SKM-1 treated with dmso at 0.1 percent for 144 hours (cell line): ENCODE data around the gene MAP3K2.
"Not testable (repeated sequence)": the region's sequence is repeated elsewhere in the genome, so short reads cannot be mapped to it uniquely, and the experiment has no call there.

Experiments used
- DNase-seq: peaks from one replicate; lab custom pipeline; 2025; ENCODE audit not compliant: unreplicated experiment; lab: John Stamatoyannopoulos, UW

The MAP3K2 gene

DNA sequence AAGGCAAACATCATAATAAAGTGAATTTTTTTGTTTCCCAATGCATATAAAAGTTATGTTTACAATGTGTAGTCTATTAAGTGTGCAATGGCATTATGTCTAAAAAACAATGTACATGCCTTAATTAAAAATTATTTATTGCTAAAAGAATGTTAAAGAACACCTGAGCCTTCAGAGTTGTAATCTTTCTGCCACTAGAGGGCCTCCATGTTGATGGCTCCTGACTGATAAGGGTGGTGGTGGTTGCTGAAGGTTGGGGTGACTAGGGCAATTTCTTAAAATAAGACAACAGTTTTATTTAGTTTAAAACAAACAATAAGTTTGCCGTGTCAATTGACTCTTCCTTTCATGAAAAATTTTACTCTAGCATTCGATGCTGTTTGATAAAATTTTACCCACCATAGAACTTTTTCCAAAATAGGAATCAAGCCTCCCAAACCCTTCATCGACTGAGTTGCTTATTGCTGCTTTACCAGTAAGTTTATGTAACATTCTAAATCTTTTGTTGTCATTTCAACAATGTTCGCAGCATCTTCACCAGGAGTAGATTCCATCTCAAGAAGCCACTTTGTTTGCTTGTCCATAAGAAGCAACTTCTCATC lies 32.3 kb downstream of the MAP3K2 start:
- DNase-seq: no peak

DNA sequence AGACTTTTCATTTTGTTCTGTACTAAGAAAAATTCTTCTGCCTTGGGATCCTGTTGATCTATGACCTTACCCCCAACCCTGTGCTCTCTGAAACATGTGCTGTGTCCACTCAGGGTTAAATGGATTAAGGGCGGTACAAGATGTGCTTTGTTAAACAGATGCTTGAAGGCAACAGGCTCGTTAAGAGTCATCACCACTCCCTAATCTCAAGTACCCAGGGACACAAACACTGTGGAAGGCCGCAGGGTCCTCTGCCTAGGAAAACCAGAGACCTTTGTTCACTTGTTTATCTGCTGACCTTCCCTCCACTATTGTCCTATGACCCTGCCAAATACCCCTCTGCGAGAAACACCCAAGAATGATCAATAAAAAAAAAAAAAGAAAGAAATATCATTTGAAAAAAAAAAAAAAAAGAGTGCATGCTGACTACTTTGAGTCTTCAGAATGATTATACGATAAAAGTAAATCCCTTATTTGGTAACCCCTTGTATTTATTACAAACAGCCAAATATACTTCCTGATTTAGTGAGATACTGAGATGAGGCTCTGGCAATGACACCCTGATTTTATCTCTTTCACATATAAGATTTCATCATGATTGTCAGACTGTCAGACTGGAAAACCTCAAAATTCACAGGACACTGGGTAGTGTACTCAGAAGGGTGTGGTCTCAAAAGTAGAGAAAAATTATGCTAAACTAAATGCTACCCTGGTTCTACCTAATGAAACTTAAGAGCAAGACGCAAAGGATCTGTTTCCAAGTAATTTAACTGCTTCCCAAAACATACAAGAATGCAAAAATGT lies 33.7 kb downstream of the MAP3K2 start:
- not testable (repeated sequence) for DNase-seq

GRCh38 chr2:127353223-127353622 lies 34.6 kb downstream of the MAP3K2 start:
- not testable (repeated sequence) for DNase-seq

GRCh38 chr2:127351603-127352002 lies 36.2 kb downstream of the MAP3K2 start:
- no peak for DNase-seq

DNA sequence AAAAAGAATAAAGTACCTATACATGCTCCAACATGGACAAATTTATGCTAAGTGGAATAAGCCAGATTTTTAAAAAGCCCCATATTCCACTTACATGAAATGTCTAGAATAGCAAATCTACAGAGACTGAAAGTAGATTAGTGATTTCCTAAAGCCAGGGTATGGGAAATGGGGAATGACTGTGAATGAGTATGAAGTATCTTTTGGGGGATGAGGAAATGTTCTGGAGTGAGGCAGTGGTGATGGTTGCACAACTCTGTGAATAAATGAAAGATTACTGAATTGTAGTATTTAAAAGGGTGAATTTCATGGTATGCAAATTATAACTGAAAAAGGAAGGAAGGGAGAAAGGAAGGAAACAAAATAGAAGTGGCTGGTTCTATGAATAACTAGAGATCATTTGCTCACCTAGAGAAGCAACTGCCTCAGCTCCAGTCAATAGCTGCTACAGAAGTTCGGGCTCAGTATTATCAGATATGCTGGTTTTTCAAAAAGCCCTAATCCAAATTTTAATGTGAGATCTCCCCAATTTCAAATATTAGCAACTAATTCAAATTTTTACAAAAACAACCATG lies 39.3 kb downstream of the MAP3K2 start:
- DNase-seq: no peak

GRCh38 chr2:127347734-127348392 lies 39.9 kb downstream of the MAP3K2 start:
- DNase-seq: no peak

- DNase-seq: no peak
These were observed 40.8 kb downstream of the MAP3K2 start for GRCh38 chr2:127347015-127347414.

DNA sequence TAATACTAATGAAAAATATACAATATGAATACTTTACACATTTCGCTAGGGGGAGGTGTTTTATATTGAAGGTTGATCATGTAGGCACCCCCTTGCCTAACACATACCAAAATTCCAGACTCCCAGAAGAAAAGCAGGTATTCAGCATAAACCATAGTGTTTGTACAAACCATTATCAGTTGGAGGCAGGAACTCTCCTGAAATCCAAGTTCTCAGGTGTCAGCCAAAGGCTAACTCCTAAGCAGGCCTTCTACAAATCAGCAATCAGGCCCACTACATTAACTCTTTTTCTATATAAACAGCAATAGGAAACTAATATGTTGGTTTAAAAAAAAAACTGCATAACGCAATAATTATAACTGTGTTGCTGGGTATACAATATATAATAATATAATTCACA lies 44.5 kb downstream of the MAP3K2 start:
- no peak for DNase-seq

DNA sequence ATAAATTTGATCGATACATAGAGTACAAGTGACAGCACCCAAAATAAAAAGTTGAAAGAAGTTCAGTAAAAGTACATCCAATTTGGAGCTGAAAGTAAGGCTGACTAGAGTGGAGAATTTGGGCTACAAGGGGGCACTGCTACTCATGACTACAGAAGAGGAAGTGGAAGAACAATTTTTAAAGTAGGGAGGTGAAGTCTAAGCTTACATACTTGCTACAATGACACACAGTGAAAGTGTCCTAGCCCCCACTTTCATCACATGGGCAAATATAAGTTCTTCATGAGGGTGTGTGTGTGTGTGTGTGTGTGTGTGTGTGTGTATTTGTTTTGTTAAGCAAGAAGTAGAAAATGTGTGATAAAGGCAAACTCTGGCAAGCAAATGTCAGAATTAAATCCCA lies 45.7 kb downstream of the MAP3K2 start:
- no peak for DNase-seq

- no peak for DNase-seq
These were observed 55.4 kb downstream of the MAP3K2 start for GRCh38 chr2:127332335-127332734.

DNA sequence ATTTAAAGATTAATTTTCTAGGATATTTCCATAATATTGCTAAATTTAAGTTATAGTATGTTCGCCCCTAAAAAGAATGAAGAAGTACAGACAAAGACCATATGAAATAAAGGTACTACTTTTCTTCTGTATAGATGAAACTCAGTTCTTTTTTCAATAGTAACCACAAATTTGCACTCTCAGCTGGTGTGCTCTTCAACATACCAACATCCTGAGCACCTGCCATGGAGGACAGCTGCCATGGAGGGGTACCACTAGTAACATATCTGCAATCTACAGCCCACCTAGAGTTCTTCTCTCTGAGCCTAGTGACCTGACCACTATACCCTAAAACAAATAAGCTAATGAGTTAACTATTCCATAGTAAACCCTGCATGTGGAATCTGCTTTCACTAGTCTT lies 57.0 kb downstream of the MAP3K2 start:
- DNase-seq: no peak

DNA sequence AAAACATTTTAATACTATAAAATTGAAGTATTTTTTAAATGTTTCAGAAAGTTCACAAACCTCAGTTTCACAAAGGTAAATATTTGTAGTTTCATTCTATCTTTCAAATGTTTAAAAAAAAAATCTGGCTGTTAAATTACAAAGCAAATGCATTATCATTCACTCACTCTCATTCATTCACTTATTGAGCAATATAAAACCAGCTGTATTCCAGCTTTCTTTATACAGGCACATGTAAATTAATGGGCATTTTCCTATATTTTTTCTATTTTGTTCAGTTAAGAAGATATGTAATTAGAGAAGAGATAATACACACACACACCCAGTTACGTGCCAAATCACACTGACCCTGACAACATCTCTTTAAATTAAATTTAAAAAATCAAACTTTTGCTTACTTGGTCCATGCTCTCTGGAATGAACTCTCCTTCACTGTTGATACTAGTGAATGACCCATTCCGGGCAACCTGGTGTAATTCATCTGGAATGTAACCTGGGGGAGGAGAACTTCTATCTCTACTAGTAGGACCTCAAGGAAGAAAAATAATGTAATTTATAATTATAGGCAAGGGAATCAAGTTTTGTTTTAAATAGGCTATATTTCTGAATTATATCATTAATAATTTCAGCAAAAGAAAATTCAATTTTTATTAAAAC lies 61.4 kb downstream of the MAP3K2 start:
- no peak for DNase-seq

- peak; percentile 20 for DNase-seq
These were observed 63.1 kb downstream of the MAP3K2 start for GRCh38 chr2:127324635-127325034.

GRCh38 chr2:127321303-127321702 lies 66.5 kb downstream of the MAP3K2 start:
- DNase-seq: no peak

DNA sequence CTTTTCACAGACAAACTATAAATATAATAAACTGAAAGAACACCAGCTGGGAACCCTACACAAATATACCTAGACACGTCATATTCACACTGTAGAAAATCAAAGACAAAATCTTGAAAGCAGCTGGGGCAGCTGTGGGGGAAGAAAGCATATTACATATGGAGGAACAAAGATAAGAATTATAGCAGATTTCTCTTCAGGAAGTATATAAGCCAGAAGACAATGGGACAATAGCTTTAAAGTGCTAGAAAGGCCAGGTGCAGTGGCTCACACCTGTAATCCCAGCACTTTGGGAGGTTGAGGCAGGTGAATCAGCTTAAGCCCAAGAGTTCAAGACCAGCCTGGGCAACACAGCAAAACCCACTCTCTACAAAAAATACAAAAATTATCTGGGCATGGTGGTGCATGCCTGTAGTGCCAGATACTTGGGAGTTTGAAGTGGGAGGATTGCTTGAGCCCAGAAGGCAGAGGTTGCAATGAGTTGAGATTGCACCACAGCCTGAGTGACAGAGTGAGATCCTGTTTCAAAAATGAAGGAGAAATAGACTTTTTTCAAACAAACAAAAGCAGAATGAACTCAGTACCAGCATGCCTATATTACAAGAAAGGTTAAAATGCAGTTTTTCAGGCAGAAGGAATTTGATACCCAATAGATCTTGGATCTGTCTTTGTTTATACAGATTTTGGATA lies 67.0 kb downstream of the MAP3K2 start:
- no peak for DNase-seq

- DNase-seq: no peak
These were observed 67.7 kb downstream of the MAP3K2 start for GRCh38 chr2:127320067-127320466.

- DNase-seq: no peak
These were observed 73.4 kb downstream of the MAP3K2 start for GRCh38 chr2:127314193-127314988.

- peak; percentile 5 for DNase-seq
These were observed 74.4 kb downstream of the MAP3K2 start for GRCh38 chr2:127313406-127313805.

- DNase-seq: no peak
These were observed 76.8 kb downstream of the MAP3K2 start for GRCh38 chr2:127310980-127311379.

GRCh38 chr2:127309468-127309867 lies 78.3 kb downstream of the MAP3K2 start:
- DNase-seq: no peak
